Hypothalamus (tissue), 51 donors: ENCODE data around the gene ZNF649.
A peak's percentile ranks its signal among the peaks of the same experiment; 100 is the strongest.
"Not testable (repeated sequence)": the region's sequence is repeated elsewhere in the genome, so short reads cannot be mapped to it uniquely, and the experiment has no call there.

Experiments
- DNase-seq, 51 donors: peaks; one replicate each; lab custom pipeline; 2025; lab: John Stamatoyannopoulos, UW

Gene ZNF649

DNA sequence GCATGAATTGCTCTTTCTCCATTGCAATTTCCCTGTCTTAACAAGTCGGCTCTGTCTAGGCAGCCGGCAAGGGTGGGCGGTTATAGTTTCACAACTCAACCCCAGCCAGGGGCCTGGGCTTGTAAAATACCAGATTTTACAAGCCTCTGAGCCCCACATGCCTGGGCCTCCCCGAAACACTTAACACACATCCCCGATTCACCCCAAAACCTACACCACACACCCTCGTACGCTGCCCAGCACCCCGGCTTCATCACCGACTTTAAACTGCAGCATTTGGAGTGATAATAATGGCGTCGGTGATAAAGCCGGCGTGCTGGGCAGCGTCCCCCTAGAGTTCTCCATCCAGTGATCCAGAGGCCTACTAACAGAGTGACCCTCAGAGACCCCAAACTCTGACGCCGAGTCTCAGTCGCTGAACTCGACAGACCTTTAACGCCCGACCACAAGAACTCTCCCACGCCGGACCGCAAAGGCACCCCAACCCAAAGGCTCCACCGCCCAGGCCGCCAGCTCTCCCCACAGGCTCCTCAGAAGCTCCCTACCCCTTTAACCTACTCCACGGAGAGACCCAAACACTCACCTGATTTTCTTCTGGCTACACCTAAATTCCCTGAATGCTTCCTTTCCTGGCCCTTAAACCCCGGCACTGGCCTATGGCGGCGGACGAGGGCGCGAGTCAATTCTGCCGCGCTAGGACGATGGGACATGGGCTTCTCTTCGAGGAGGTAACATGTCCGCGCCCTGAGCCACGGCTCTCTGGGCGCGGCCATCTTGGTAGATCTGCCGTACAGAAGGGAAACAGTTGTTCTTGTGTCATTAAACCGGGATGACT lies at the start of gene ZNF649:
ZNF649 (minus strand) TSS at position 687 of the 835 bp plus-strand sequence. CDS start 4,910 bp downstream, outside the sequence.
- peak; percentile 24 to 89 (median 67) for DNase-seq

DNA sequence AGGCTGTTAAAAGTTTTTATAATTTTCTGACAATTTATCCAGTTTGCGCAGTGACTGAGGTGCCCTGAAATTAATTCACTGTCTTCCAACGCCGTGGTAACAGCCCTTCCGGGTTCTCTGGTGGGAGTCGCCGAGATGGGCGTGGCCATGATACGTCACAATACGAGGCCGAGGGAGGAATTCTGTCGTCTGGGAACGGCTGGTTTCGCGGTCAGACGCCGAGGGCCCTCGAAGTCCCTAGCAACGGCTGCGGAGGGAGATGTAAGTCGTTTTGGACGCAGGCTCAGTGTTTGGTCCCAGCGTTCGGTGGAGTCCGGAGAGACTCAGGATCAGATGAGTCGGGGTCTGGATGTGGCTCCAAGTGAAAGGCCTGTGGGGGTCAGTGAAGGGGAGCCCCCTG lies 44.2 kb upstream of the ZNF649 start:
- DNase-seq, result peak in 32 of 51 donors; percentile 2 to 68 (median 24)

DNA sequence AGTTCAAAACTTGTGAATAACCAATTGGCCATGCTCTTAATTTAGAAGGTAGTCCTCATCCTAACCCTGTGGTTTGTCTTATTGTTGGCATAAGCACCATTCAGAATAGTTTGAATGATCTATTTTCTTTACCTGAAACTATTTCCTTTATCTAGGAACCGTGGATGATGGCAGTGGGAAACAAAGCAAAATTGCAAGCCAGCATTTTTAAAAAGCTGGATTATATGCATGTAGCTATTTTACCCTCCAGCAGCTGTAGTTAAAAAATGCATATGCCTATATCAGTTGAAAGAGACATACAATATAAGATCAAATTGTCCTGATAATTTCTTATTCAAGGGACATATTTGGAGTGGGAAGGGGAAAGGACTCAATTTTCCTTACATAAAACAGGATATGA lies 41.8 kb upstream of the ZNF649 start:
- DNase-seq, result no peak

DNA sequence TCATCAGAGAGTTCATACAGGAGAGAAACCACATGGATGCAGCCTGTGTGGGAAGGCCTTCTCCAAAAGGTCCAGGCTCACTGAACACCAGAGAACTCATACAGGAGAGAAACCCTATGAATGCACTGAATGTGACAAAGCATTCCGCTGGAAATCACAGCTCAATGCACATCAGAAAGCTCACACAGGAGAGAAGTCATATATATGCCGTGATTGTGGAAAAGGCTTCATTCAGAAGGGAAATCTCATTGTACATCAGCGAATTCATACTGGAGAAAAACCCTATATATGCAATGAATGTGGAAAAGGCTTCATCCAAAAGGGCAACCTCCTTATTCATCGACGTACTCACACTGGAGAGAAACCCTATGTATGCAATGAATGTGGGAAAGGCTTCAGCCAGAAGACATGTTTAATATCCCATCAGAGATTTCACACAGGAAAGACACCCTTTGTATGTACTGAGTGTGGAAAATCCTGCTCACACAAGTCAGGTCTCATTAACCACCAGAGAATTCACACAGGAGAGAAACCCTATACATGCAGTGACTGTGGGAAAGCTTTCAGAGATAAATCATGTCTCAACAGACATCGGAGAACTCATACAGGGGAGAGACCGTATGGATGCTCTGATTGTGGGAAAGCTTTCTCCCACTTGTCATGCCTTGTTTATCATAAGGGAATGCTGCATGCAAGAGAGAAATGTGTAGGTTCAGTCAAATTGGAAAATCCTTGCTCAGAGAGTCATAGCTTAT lies 40.2 kb upstream of the ZNF649 start:
- DNase-seq, result no peak

DNA sequence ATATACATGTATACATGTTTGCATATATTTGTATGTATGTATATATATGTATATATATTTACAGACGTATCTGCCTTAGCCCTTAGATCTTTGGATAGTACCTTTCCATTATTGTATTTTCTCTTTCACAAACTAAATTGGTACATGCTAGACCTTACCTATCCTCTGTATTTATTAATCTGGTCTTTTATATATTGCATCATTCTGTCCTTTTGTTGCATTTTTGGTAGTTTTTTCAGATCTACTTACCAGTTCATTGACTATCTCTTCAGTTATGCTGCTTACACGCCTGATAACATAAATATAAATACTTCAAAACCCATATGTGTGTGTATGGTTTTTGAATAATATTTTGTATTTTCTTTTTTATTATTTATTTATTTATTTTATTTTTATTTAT lies 34.1 kb upstream of the ZNF649 start:
- DNase-seq, result no peak

DNA sequence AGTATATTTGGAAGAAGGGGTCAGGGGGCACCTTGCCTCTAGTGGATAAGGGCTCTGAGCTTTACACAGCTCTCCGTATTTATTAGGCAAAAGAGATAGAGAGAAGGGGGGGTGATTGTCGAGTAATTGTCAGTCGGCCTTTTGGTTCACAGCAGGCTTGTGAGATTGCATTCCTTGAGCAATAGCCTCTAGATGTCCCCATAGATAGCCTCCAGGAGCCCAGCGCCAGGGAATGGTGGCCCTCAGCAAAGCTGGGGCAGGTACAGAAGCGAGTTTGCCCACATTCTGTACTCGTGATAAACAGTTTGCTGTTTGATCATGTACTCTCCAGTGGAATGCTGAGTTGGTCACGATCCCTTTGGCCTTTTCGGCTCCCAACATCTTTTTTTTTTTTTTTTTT lies 27.1 kb upstream of the ZNF649 start:
- no peak for DNase-seq

DNA sequence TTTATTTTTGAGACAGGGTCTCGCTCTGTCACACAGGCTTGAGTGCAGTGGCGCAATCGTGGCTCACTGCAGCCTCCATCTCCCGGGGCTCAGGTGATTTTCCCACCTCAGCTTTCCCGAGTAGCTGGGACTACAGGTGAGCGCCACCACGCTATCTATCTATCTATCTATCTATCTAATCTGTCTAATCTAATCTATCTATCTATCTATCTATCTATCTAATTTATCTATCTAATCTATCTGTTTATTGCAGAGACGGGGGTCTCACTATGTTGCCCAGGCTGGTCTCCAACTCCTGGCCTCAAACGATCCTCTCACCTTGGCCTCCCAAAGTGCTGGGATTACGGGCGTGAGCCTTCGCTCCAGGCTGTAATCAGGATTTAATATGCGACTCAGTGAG lies 23.0 kb upstream of the ZNF649 start:
- no peak for DNase-seq

DNA sequence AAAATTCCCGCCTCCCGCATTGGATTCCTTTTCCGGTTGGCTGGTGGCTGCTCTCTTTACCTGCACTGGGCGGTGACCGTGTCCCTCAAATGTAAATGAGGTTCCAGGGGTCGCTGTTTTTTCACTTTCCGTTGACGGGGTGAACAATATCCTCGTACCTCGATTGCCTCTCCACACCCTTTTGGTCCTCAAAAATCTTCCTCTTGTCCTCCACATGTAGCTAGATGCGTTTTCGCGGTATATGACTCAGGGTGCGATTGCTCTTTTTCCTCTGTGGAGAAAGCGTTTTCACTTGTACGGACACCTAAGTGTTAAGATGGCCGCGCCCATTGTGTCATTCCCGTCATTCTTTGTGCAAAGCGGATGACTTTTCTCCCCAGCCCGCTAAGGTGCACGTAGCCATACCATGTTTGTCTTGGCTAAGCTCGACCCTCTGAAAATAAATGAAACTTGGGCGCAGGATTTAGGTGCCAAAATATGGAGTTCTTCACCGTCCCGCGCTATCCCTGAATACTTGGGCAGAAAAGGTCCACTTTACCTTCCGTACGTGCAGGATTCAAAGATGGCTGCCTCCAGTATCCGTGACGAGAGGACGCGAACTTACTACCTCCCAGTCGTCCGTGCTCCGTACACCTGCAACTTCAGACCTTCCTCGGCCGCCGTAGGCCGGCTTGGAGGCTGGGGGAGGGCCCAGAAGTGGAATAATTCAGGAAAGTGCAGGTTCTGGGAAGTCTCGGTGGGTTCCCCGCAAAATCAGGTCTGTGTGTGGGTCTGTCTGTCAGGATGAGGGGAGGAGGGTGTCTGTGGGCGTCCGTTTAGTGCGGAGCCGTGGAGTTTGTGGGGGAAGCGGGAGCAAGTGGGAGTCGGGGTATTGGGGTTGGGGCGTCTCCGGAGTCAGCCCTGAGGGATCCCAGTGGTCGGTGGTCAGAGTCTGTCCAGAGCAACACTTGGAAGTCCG lies 22.2 kb upstream of the ZNF649 start, which contains the start of gene ZNF613:
ZNF613 (plus strand) TSS at position 689 of the 958 bp plus-strand sequence. CDS start 8,749 bp downstream, outside the sequence.
- DNase-seq, result peak; percentile 38 to 99 (median 87)

DNA sequence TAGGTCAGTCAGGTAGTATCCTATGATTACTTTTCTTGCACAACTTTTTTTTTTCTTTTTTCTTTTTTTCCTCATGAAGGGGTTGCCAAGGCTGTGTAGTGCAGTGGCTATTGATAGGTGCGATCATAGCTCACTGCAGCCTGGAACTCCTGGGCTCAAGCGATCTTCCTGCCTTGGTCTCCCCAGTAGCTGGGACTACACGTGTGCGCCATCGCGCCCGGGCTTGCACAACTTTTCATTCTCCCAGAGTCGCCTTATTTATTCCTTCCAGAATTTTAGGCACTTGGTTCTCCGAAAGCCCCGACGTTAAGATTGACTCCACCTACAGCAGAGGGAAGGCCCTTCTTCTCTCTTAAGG lies 21.6 kb upstream of the ZNF649 start:
- peak in 1 of 51 donors; percentile 15 for DNase-seq

DNA sequence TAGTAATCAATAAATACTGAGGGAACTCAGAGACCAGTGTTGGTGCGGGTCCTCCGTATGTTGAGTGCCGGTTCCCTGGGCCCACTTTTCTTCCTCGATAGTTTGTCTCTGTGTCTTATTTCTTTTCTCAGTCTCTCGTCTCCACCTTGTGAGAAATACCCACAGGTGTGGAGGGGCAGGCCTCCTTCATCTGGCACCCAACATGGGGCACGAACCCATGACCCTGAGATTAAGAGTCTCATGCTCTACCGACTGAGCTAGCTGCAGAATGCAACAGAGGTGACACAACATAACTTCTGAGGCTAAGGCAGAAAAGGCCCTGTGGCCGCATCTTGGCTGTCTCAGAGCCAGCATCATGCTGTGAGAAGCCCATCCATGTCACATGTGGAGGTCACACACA lies 17.1 kb upstream of the ZNF649 start:
- DNase-seq, result no peak

DNA sequence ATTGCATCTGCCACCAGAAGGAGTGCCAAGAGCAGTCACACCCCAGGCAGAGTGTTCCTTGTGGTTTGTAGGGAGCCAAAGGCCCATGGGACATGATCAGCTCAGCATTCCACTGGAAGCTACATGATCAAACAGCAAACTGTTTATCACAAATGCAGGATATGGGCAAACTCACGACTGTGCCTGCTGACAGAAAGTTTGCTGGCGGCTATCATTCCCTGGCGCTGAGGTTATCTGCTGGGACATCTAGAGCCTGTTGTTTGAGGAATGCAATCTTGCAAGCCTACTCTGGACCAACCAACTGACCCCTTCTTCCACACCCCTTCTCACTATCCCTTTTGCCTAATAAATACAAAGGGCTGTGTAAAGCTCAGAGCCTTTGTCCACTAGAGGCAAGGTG lies 14.8 kb upstream of the ZNF649 start:
- DNase-seq, result no peak

DNA sequence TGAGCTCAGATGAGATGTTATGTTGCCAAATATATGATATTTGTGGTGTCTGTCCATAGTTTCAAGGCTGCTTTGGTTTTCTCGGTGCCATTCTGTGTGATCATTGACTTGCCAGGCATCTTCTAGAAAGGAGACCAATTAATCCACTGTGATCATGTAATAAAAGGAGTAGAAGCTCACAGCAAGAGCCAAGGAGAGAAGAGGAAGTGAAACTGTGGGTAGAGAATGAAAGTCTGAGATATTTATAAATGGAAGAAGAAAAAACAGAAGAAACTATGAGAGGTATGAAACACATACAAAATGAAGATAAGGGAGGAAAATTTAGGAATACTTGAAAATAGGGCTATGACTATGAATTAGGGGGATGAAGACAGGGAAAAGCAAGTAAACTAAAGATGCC lies 11.3 kb upstream of the ZNF649 start:
- no peak for DNase-seq

DNA sequence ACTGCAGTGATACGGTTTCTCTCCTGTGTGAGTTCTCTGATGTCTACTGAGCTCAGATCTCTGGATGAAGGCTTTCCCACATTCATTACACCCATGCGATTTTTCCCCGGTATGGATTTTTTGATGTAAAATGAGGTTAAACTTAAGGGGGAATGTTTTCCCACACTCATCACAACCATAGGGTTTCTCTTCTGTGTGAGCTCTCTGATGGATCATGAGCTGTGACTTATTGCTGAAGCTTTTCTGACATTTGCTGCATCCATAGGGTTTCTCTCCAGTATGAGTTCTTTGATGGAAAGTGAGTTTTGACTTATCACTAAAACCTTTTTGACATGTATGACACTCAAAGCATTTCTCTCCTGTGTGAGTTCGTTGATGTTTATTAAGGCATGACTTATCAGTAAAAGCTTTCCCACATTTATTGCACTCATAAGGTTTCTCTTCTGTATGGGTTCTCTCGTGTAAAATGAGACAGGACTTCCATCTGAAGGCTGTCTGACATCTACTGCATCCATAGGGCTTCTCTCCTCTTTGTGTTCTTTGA lies 10.6 kb upstream of the ZNF649 start:
- DNase-seq, result no peak

DNA sequence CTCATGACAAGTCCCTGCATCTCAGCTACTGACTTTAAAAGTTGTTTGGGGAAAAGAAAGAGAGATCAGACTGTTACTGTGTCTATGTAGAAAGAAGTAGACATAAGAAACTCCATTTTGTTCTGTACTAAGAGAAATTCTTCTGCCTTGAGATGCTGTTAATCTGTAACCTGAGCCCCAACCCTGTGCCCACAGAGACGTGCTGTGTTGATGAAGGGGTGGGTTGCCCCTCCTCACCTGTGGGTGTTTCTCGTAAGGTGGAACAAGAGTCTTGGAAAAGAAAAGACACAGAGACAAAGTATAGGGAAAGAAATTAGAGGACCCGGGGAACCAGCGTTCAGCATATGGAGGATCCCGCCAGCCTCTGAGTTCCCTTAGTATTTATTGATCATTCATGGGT lies 3.2 kb upstream of the ZNF649 start:
- not testable (repeated sequence) for DNase-seq

DNA sequence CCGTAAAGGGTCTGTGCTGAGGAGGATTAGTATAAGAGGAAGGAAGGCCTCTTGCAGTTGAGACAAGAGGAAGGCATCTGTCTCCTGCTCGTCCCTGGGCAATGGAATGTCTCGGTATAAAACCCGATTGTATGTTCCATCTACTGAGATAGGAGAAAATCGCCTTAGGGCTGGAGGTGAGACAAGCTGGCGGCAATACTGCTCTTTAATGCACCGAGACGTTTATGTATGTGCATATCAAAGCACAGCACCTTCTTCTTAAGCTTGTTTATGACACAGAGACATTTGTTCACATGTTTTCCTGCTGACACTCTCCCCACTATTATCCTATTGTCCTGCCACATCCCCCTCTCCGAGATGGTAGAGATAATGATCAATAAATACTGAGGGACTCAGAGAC lies 1.3 kb upstream of the ZNF649 start:
- not testable (repeated sequence) for DNase-seq

DNA sequence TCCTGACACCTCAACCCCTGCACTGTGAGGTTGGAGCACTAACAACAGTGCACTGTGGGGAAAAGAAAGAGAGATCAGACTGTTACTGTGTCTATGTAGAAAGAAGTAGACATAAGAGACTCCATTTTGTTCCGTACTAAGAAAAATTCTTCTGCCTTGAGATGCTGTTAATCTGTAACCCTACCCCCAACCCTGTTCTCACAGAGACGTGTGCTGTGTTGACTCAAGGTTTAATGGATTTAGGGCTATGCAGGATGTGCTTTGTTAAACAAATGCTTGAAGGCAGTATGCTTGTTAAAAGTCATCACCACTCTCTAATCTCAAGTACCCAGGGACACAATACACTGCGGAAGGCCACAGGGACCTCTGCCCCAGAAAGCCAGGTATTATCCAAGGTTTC lies 822 bp upstream of the ZNF649 start:
- DNase-seq, result not testable (repeated sequence)

DNA sequence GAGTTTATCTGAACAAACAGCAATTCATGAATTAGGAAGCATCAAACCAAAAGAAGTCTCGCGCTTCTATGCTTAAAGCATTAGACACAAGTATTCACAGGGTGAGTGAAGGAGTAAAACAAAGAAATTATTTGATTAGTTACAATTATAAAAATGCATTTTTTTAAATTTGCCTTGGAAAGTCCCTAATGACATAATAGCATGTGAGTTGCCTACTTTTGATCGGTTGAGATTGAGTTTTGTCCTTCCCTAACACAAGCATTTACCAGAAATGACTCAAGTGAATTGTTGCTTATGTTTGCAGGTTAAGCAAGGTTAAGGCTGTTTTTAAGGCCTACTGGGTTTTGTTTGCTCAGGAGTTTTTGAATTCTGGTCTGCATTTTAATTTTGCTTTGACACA lies 389 bp upstream of the ZNF649 start:
- DNase-seq, result no peak

DNA sequence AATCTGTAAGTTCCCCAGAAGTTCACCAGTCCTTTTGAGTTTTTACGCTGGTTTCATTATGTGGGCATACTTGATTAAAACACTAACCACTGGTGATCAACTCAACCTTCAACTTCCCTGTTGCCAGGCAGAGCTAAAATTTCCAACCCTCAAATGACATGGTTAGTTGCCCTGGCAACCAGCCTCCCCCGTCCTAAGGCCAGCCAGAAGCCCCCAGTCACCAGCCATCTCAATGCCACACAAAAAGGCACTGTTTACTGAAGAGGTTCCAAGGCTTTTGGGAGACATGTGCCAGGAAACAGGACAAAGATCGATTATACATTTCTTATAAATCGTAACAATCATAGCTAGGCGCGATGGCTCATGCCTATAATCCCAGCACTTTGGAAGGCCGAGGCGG lies 1.6 kb downstream of the ZNF649 start:
- DNase-seq, result peak in 31 of 51 donors; percentile 0 to 63 (median 8)

DNA sequence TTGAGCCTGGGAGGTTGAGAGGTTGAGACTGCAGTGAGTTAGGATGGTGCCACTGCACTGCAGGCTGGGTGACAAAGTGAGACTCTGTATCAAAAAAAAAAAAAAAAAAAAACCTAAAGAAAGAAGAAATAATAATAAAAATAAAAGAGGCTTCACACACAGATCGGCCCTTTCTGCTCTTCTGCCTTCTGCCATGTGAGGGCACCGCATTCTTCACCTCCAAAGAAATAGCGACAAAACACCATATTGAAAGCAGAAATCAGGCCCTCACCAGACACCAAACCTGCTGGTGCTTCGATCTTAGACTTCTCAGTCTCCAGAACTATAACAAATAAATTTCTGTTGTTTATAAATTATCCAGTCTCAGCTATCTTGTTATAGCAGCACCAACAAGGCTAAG lies 3.0 kb downstream of the ZNF649 start:
- DNase-seq, result no peak

DNA sequence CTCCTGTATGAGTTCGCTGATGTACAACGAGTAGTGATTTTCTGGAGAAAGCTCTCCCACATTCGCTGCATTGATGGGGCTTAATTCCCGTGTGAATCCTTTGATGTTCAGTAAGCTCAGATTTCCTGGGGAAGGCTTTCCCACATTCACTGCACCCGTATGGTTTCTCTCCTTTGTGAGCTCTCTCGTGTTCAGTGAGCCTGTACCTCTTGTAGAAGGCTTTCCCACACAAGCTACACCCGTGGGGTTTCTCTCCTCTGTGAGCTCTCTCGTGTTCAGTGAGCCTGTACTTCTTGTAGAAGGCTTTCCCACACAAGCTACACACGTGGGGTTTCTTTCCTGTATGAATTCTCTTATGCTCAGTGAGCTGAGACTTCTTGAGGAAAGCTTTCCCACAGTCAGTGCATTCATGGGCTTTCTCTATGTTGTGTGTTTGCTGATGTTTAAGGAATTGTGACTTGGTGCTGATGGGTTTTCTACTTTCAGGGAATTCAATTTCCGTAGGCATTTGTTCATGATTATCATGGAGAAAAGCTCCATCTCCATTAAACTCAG lies 13.5 kb downstream of the ZNF649 start:
- DNase-seq, result no peak
